A673 (cell line): ENCODE measurements around the gene MRPL14.

Experiments
- CTCF ChIP-seq: fragments of 300-800, 200-600 bp; sonication (generic); conservative IDR thresholded peaks from 2 replicates; pipeline ENCODE4 v1.5.1; 2017; ENCODE audit warnings: low read depth, mild to moderate bottlenecking, antibody characterized with exemption, low read length, moderate library complexity, mixed read lengths
- EZH2 ChIP-seq: fragments of 200-600 bp; sonication (generic); IDR thresholded peaks from 2 replicates; pipeline ENCODE4 v1.6.1; 2017; ENCODE audit warnings: borderline replicate concordance, low read depth, mild to moderate bottlenecking, mixed read lengths, antibody characterized with exemption, low read length; ENCODE audit not compliant: poor library complexity, severe bottlenecking

GRCh38 chr6:44072959-44073611 is 54.2 kb downstream of the MRPL14 start:
- TF ChIP-seq CTCF = no peak
- no peak for TF ChIP-seq EZH2
